GM21423 (cell line): ENCODE results near the gene SPINT3.

ENCODE experiments used
- ATAC-seq: cut with Tn5 transposase; IDR thresholded peaks from one replicate; pipeline ENCODE4 v1.9.1; 2021; ENCODE audit warnings: mild to moderate bottlenecking, moderate library complexity; ENCODE audit not compliant: unreplicated experiment

The SPINT3 gene, protein sequence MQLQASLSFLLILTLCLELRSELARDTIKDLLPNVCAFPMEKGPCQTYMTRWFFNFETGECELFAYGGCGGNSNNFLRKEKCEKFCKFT

DNA sequence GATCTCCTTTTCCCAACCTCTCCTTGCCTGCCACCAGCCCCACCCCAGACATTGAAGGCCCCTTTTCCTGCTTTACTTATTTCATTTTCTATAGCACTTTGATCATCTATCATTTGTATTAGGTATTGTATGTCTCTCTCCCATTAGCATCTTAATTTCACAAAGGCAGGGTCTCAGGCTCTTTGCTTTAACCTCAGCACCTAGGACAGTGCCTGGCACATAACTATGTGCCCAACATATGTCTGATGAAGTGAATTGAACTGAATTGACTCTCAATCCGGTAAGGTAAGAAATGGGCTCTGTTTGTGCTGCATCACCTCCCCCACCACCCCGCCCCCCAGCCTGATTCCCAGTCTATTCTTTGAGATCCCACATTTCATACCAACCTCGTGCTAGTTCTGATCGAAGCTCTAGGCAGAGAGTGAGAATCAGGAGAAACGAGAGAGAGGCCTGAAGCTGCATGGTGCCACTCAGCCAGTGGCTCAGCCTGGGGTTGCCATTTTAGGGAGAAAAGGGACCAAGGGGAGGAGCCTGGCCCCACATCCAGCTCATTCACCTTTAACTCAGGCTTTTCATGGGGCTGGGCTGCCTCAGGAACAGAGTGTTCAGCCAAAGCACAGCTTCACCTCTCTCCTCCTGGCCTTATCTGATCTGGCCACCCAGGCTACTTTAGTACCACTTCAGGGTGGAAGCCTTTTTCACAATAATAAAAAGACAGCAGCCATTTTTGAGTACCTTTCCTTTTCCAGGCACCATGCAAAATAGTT, at the start of gene SPINT3:
Gene SPINT3 (minus strand): TSS at position 476 of the 767 bp plus-strand sequence. CDS start 14 bp downstream, at position 462.
- no peak for ATAC-seq

- no peak for ATAC-seq
Observed at GRCh38 chr20:45564760-45565276, 49.4 kb upstream of the SPINT3 start.

DNA sequence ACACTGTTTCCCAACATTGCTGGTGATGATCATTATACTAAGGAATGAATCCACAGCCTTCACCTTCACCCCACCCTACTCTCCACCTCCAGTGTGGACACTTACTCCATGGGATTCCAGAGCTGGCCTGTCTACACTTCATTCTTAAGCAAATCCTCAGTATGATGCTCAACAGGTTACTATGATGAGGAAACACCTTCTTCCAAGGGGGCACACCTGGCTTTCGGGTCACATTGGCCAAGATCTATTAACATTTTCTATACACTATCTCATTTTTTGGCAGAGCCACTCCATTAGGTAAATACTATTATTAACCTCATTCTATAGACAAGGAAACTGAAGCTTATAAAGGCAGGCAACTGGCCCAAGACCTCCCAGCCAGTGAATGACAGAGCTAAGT, 39.8 kb upstream of the SPINT3 start:
- ATAC-seq, result no peak

- ATAC-seq, result no peak
Observed at GRCh38 chr20:45552456-45552855, 37.0 kb upstream of the SPINT3 start.

DNA sequence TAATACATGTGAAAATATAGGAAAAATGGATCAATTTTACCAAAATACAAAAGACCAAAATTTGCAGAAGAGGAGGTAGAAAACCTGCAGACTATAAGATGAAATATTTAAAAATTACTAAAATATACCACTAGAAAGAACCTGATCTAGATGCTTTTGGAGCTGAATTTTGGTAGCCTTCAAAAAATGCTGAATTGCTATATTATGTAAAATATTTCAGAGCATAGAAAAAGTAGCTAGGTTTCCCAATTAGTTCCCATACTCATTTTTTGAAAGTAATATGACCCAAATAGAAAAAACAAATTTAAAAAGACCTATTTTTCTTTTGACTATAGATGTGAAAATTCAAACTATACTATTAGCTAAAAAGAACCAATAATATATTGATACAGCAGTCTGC, 35.3 kb upstream of the SPINT3 start:
- ATAC-seq, result no peak

DNA sequence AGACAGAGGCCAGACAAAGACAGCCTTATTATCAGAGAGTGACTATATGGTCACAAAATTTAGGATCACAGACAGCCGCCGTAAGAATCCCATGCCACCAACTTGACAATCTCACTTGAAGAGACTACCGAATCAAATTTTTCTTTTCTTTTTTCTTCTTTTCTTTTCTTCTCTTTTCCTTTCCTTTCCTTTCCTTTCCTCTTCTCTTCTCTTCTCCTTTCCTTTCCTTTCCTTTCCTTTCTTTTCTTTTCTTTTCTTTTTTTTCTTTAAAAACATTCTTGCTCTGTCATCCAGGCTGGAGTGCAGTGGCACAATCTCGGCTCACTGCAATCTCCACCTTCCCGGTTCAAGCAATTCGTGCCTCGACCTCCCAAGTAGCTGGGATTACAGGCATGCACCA, 33.0 kb upstream of the SPINT3 start:
- ATAC-seq, result no peak

- ATAC-seq, result no peak
Observed at GRCh38 chr20:45547206-45547770, 31.9 kb upstream of the SPINT3 start, which contains the start of gene EPPIN. Gene EPPIN (minus strand): TSS chr20:45547401. CDS start chr20:45547357, 44 bp downstream.

DNA sequence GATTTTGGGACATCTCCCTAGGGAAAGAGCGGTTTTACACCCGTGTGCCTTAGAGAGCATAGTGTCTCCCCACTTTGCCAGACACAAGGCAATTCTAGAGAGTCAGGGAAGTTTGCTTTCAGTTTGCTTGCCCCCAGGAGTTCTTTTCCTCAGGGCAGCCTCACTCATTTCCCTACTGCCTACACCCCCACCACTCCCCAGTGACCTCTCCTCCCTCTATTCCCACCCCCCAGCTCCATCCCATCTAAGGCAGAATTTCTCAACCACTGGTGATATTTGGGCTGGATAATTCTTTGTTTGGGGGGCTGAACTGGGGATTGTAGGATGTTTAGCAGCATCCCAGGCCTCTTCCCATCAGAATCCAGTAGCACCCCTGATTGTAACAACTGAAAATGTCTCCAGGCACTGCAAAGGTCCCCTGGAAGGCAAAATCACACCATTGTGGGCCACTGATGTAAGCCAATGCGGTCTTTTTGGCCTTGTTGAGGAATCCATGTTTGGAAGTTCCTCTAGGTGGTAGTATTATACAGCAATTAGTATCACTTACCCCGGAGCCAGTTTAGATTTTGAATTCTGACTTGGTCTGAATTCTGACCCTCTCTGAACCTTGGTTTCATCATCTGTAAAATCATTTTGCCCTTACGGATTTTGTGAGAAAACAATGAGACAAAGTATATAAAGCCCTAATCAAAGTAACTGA, 30.5 kb upstream of the SPINT3 start:
- no peak for ATAC-seq

DNA sequence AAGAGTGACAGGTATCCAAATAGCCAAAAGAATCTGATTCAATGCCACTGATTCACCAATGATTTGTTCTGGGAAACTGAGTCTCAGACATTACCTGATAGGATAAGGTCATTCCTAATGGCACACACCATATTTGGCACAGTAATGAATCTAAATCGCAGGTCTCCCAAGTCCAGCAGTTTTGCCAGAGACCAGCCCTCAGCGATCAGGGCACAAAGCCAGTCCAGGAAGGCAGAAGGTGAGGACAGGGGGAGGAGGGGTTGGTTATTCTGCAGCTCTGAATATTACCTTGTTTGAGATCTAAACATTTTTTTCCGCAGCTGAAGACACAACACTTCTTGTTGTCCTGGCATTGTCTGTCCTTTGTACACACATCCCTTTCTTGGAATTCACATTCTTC, 29.9 kb upstream of the SPINT3 start:
- no peak for ATAC-seq

- ATAC-seq, result no peak
Observed at GRCh38 chr20:45539382-45539781, 24.0 kb upstream of the SPINT3 start, which contains the start of gene WFDC6. Gene WFDC6 (minus strand): TSS chr20:45539482. CDS start chr20:45539407, 75 bp downstream.

- ATAC-seq, result no peak
Observed at GRCh38 chr20:45538209-45538799, 22.9 kb upstream of the SPINT3 start.

DNA sequence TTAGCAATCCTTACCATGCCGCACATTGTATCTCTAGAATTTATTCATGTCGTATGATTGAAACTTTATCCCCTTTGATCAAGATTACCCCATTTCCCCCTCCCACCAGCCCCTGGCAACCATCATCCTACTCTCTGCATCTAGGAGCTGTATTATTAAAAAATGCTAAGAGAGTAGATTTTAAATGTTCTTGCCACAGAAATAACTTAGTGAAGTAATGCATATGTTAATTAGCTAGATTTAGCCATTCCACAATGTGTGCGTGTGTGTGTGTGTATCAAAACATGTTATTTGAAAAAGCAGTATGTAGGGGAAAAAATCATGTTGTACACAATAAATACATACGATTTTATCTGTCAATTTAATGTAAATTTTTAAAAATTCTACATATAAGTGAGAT, 11.9 kb upstream of the SPINT3 start:
- no peak for ATAC-seq

GRCh38 chr20:45523821-45524220, 8.4 kb upstream of the SPINT3 start:
- ATAC-seq, result no peak

DNA sequence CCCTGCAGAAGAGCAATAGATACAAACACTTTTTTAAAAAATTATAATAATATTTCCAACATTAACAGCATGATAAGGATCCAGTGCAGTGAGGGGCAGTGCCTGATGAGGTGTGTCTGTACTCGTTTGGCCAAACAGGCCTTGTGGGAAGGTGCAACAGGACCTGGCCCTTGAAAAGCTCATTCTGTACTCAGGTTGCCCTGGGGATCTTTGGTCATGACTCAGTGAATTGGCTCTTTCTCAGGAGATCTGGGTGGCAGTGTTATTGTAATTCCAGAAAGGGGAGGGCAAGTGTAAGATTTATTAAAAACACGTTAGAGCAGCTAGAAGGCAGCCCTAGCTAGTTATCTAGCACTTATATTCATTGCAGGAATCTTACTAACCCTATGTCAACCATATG, 2.9 kb upstream of the SPINT3 start:
- no peak for ATAC-seq

GRCh38 chr20:45510242-45510862, 5.1 kb downstream of the SPINT3 start:
- no peak for ATAC-seq

GRCh38 chr20:45509091-45509490, 6.3 kb downstream of the SPINT3 start:
- no peak for ATAC-seq

- no peak for ATAC-seq
Observed at GRCh38 chr20:45508068-45508886, 7.1 kb downstream of the SPINT3 start.

DNA sequence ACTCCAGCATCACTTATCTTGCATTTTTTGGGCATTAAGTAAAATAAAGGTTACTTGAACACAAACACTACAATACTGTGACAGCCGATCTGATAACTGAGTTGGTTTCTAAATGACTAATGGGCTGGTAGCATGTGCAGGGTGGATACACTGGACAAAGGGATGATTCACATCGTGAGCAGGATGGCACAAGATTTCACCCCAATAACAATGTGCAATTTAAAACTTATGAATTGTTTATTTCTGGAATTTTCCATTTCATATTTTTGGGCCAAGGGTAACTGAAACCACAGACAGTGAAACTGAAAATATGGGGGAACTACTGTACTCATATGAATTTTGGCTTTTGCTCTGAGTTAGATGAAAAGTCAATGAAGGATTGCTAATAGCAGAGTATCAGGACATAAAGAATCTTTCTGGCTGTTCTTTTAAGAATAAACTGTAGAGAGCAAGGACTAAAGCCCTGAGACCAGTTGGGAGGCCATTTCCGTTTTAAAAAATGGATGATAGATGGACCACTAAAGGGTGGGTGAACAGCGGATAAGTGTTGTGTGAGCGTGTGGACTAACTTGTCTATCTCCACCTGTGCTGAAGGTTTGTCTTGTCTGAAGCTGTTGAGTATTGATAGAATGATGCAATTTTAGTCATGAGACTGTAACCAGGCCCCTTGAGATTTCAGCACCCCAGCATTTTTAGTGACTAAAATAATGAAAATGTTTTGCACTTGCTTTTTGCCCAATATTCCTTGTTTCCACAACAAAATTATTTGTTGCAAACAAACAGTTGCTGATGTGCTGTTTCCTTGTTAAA, 8.2 kb downstream of the SPINT3 start:
- ATAC-seq, result no peak

- no peak for ATAC-seq
Observed at GRCh38 chr20:45506398-45506797, 9.0 kb downstream of the SPINT3 start.
